ENCODE data around the gene CNOT3. TPM values are rescaled to one million over a fixed set of nuclear protein-coding genes. Genes with fewer than 3 reads are reported as not detected.

CNOT3 gene
- polyA plus RNA-seq, 1 of the 3 experiments (the other 2 are of a cell fraction) = 14.2 TPM

DNA sequence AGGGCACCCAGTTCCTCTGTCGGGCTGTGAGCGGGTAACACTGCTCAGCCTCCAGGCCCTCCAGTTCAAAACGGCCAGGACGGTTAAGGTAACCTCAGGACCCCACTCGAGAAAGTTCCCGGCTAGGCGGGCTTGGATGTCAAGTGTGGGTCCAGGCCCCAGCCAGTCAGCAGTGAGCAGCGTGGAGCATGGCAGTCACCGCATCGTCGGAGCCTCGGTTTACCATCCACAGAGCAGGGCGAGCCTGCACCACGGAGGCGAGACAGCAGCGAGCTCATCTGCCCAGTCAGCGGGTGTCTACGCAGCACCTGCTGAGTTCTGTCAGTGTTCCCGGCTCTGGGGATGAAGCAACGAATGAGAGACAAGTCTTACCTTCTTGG lies 8.0 kb upstream of the CNOT3 start (continued):
- TF ChIP-seq REST (IDR thresholded peaks at IDR 0.05; ENCODE audit: low read depth, low read length) = no peak

DNA sequence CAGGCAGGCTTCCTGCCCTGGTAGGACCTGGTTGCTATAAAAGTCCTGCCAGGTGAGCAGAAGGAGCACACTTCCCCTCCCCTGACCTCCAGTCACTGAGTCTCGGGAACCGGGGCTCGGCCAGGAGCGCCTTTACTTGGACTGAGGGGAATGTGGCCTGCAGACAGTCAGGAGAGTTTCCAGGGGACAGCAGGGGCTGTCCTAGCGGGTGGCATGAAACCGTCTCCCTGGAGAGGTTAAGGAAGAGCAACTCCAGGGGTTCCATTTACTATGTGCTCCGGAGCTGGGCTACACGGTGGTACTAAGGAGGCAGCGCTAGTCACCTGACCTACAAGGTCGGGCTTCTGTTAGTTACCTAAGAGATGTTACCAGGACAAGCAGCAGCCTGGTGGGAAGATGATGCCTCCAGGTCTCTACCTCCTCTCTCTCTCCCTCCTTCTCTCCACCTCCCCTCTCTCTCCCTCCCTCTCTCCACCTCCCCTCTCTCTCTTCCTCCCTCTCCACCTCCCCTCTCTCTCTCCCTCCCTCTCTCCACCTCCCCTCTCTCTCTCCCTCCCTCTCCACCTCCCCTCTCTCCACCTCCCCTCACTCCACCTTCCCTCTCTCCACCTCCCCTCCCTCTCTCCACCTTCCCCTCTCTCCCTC lies 4.1 kb upstream of the CNOT3 start:
- Histone ChIP-seq H3K27ac (ENCODE audit: low read depth in 2 of 2, low read length in 1 of 2) (no peak overlapping the region), H3K9me3 (no peaks in the 10 kb centered on the region), H3K9me2 (no peaks in the 10 kb centered on the region), H3K4me2 (no peak overlapping the region), H3K79me2 (ENCODE audit: insufficient read depth) (peaks cover 9% of the 10 kb centered on the region), H3F3A (replicated peaks; ENCODE audit: insufficient read depth) (no peaks in the 10 kb centered on the region), H3K4me1 (ENCODE audit: control insufficient read depth in 1 of 2, insufficient read depth in 2 of 2, low read depth in 1 of 2, low read length in 1 of 2) (peaks cover 0 to 9% of the 10 kb centered on the region in 2 experiments; a peak in 1 of 4 replicates), H4K20me1 (ENCODE audit: insufficient read depth) (peaks cover under 1% of the 10 kb centered on the region; the same call in 1 of the 2 replicates), H3K9ac (no peak overlapping the region), H3K36me3 (replicated peaks in 1 of 2; ENCODE audit: control insufficient read depth in 1 of 2, insufficient read depth in 2 of 2, low read length in 1 of 2) (peaks cover 0 to 22% of the 10 kb centered on the region in 2 experiments), H3K4me3 (ENCODE audit: low read depth in 2 of 2, low read length in 1 of 2) (no peak overlapping the region), H3K27me3 (ENCODE audit: insufficient read depth) (no peaks in the 10 kb centered on the region), H2AFZ (ENCODE audit: low read depth) (no peak overlapping the region)
- TF ChIP-seq SMC3 (IDR thresholded peaks at IDR 0.05; ENCODE audit: low read depth, low read length) (no peak), IRF3 (IDR thresholded peaks at IDR 0.05; ENCODE audit: low read depth, low read length) (no peak), SIN3A (IDR thresholded peaks at IDR 0.05; ENCODE audit: borderline replicate concordance, low read depth, low read length) (no peak), GABPA (IDR thresholded peaks at IDR 0.05; ENCODE audit: low read depth) (no peak), RCOR1 (IDR thresholded peaks at IDR 0.05; ENCODE audit: low read length) (no peak), EZH2phosphoT487 (IDR thresholded peaks at IDR 0.05; ENCODE audit: borderline replicate concordance, low read depth) (no peak), REST (IDR thresholded peaks at IDR 0.05; ENCODE audit: low read depth, low read length) (no peak), PBX3 (IDR thresholded peaks at IDR 0.05) (no peak), POLR2AphosphoS5 (IDR thresholded peaks at IDR 0.05; ENCODE audit: low read depth, low read length) (no peak), NRF1 (IDR thresholded peaks at IDR 0.05; ENCODE audit: low read depth, low read length) (no peak), FOXJ3 (CRISPR knock-in tag; IDR thresholded peaks at IDR 0.05) (no peak), RFX5 (IDR thresholded peaks at IDR 0.05; ENCODE audit: low read length) (no peak)
- TF ChIP-seq, protein P1, sequence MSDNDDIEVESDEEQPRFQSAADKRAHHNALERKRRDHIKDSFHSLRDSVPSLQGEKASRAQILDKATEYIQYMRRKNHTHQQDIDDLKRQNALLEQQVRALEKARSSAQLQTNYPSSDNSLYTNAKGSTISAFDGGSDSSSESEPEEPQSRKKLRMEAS (IDR thresholded peaks at IDR 0.05; ENCODE audit: low read depth) = no peak
- TF ChIP-seq, protein P2, sequence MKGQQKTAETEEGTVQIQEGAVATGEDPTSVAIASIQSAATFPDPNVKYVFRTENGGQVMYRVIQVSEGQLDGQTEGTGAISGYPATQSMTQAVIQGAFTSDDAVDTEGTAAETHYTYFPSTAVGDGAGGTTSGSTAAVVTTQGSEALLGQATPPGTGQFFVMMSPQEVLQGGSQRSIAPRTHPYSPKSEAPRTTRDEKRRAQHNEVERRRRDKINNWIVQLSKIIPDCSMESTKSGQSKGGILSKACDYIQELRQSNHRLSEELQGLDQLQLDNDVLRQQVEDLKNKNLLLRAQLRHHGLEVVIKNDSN (IDR thresholded peaks at IDR 0.05; ENCODE audit: borderline replicate concordance, low read depth) = no peak
- TF ChIP-seq, protein P3, sequence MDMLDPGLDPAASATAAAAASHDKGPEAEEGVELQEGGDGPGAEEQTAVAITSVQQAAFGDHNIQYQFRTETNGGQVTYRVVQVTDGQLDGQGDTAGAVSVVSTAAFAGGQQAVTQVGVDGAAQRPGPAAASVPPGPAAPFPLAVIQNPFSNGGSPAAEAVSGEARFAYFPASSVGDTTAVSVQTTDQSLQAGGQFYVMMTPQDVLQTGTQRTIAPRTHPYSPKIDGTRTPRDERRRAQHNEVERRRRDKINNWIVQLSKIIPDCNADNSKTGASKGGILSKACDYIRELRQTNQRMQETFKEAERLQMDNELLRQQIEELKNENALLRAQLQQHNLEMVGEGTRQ (IDR thresholded peaks at IDR 0.05; ENCODE audit: borderline replicate concordance, low read depth, low read length) = no peak
- no peak for DNase-seq
- ChIA-PET POLR2A (no interaction called here), CTCF (no interaction called here)
- 87% methylated on average over 8 of the region's 10 CpGs for WGBS (ENCODE audit: low lambda C conversion rate)
